Muscle of arm (tissue), 12 donors: ENCODE results near the gene C2orf76. TPM values are rescaled to one million over a fixed set of nuclear protein-coding genes. Genes with fewer than 3 reads are reported as not detected.
"Not testable (repeated sequence)": the region's sequence is repeated elsewhere in the genome, so short reads cannot be mapped to it uniquely, and the experiment has no call there.

ENCODE experiments used
- DNase-seq: peaks from one replicate; pipeline ENCODE4 v3.0.0-alpha.2; 2013
- polyA plus RNA-seq, 12 donors: library from polyadenylated mRNA; unstranded; fragments of 120-200 nt; gene quantifications; one replicate each; pipeline ENCODE4 v1.2.1, GENCODE V29; 2013; ENCODE audit not compliant: insufficient read length in 12 of 12

Gene C2orf76
- polyA plus RNA-seq, 12 donors = 7.6 to 15.3 (median 10.7) TPM; not detected in 2

- no peak for DNase-seq
These were observed 16.9 kb upstream of the C2orf76 start for GRCh38 chr2:119383410-119384140.

GRCh38 chr2:119378566-119378965 is 11.9 kb upstream of the C2orf76 start:
- no peak for DNase-seq

- no peak for DNase-seq
These were observed 11.3 kb upstream of the C2orf76 start for GRCh38 chr2:119377993-119378345.

GRCh38 chr2:119377294-119377992 is 10.8 kb upstream of the C2orf76 start:
- DNase-seq = no peak

GRCh38 chr2:119376810-119377209 is 10.2 kb upstream of the C2orf76 start:
- no peak for DNase-seq

- not testable (repeated sequence) for DNase-seq
These were observed 9.8 kb upstream of the C2orf76 start for GRCh38 chr2:119376406-119376805.

GRCh38 chr2:119373907-119374745 is 7.5 kb upstream of the C2orf76 start:
- DNase-seq = not testable (repeated sequence)

GRCh38 chr2:119372778-119373568 is 6.3 kb upstream of the C2orf76 start:
- DNase-seq = no peak

GRCh38 chr2:119371111-119371510 is 4.5 kb upstream of the C2orf76 start:
- no peak for DNase-seq

GRCh38 chr2:119369845-119370244 is 3.2 kb upstream of the C2orf76 start:
- DNase-seq = no peak

GRCh38 chr2:119367472-119368099 is 952 bp upstream of the C2orf76 start:
- DNase-seq = no peak

- DNase-seq = no peak
These were observed 429 bp downstream of the C2orf76 start for GRCh38 chr2:119366161-119366648.

- no peak for DNase-seq
These were observed 1.2 kb downstream of the C2orf76 start for GRCh38 chr2:119365436-119365835.

- no peak for DNase-seq
These were observed 1.8 kb downstream of the C2orf76 start for GRCh38 chr2:119364798-119365197.

- DNase-seq = no peak
These were observed 6.1 kb downstream of the C2orf76 start for GRCh38 chr2:119360423-119360966.

GRCh38 chr2:119359774-119360173 is 6.9 kb downstream of the C2orf76 start:
- DNase-seq = no peak

- DNase-seq = no peak
These were observed 11.8 kb downstream of the C2orf76 start for GRCh38 chr2:119354860-119355259.

- DNase-seq = no peak
These were observed 14.3 kb downstream of the C2orf76 start for GRCh38 chr2:119352357-119352756.

GRCh38 chr2:119350311-119350998 is 16.2 kb downstream of the C2orf76 start:
- no peak for DNase-seq

- DNase-seq = no peak
These were observed 17.3 kb downstream of the C2orf76 start for GRCh38 chr2:119349289-119349688.
